CD4-positive, CD25-positive, alpha-beta regulatory T cell (primary cell): ENCODE measurements around the gene SERTAD4. TPM values are rescaled to one million over a fixed set of nuclear protein-coding genes. Genes with fewer than 3 reads are reported as not detected.
A peak's percentile ranks its signal among the peaks of the same experiment; 100 is the strongest.

ENCODE experiments used
- ATAC-seq, 2 donors: fragments of 150-1000 bp; cut with Tn5 transposase; one replicate each; pipeline ENCODE4 v1.10.0; 2021; ENCODE audit warnings: low read depth in 2 of 2, moderate number of reproducible peaks in 2 of 2, moderate library complexity in 1 of 2
- DNase-seq, 3 donors: peaks; one replicate each; pipeline versions ENCODE4 v3.0.0 to v3.0.0-alpha.2; 2012 to 2022; ENCODE audit warnings: mixed read lengths in 1 of 3
- H3K27ac ChIP-seq: one replicate; pipeline ENCODE4 v1.7.0; 2013; ENCODE audit warnings: mild to moderate bottlenecking, low read length; ENCODE audit not compliant: insufficient read depth, poor library complexity, severe bottlenecking
- H3K27me3 ChIP-seq: one replicate; pipeline ENCODE4 v1.7.0; 2013; ENCODE audit warnings: low read length; ENCODE audit not compliant: control insufficient read depth, insufficient read depth
- H3K36me3 ChIP-seq: one replicate; pipeline ENCODE4 v1.7.0; 2013; ENCODE audit warnings: mild to moderate bottlenecking, low read length, moderate library complexity; ENCODE audit not compliant: control insufficient read depth, insufficient read depth
- H3K4me1 ChIP-seq: 2 replicates; pipeline ENCODE4 v1.7.0; 2013; ENCODE audit warnings: mild to moderate bottlenecking, low read length; ENCODE audit not compliant: insufficient read depth, control insufficient read depth, poor library complexity, severe bottlenecking
- H3K4me3 ChIP-seq: one replicate; pipeline ENCODE4 v1.7.0; 2013; ENCODE audit warnings: low read depth, mild to moderate bottlenecking, low read length, moderate library complexity
- H3K9me3 ChIP-seq, 2 experiments: 1 replicate in 1 of 2; 2 replicates in 1 of 2; pipeline ENCODE4 v1.7.0; 2013; ENCODE audit warnings: low read length in 2 of 2, mild to moderate bottlenecking in 1 of 2, moderate library complexity in 1 of 2; ENCODE audit not compliant: control insufficient read depth in 2 of 2
- H3K27ac Mint-ChIP-seq, 3 donors: one replicate each; pipeline ENCODE4 v1.8.0; 2020 to 2022; ENCODE audit warnings: mild to moderate bottlenecking in 3 of 3, mixed read lengths in 3 of 3, moderate library complexity in 2 of 3
- H3K27me3 Mint-ChIP-seq: one replicate; pipeline ENCODE4 v1.8.0; 2022; ENCODE audit warnings: mild to moderate bottlenecking, mixed read lengths
- H3K36me3 Mint-ChIP-seq: one replicate; pipeline ENCODE4 v1.8.0; 2020; ENCODE audit warnings: mixed read lengths
- H3K4me1 Mint-ChIP-seq, 4 donors: one replicate each; pipeline ENCODE4 v1.8.0; 2020 to 2022; ENCODE audit warnings: mixed read lengths in 4 of 4, mild to moderate bottlenecking in 1 of 4
- H3K4me3 Mint-ChIP-seq, 4 donors: one replicate each; pipeline ENCODE4 v1.8.0; 2020 to 2022; ENCODE audit warnings: mild to moderate bottlenecking in 4 of 4, mixed read lengths in 4 of 4, moderate library complexity in 3 of 4
- H3K9me3 Mint-ChIP-seq, 7 donors: one replicate each; pipeline ENCODE4 v1.8.0; 2020 to 2022; ENCODE audit warnings: mixed read lengths in 7 of 7, mild to moderate bottlenecking in 3 of 7, moderate library complexity in 2 of 7
- polyA plus RNA-seq, 4 donors: library from polyadenylated mRNA; unstranded; fragments of 300-500 nt; fragmentation: Illumina TruSeq; gene quantifications; one replicate each; pipeline ENCODE4 v1.2.3, GENCODE V29; 2021
- total RNA-seq: library from RNA; stranded (reverse); gene quantifications from one replicate; pipeline ENCODE4 v1.2.3, GENCODE V29; 2022

The SERTAD4 gene
- total and polyA plus RNA-seq, 5 donors from 2014 or later = not detected

DNA sequence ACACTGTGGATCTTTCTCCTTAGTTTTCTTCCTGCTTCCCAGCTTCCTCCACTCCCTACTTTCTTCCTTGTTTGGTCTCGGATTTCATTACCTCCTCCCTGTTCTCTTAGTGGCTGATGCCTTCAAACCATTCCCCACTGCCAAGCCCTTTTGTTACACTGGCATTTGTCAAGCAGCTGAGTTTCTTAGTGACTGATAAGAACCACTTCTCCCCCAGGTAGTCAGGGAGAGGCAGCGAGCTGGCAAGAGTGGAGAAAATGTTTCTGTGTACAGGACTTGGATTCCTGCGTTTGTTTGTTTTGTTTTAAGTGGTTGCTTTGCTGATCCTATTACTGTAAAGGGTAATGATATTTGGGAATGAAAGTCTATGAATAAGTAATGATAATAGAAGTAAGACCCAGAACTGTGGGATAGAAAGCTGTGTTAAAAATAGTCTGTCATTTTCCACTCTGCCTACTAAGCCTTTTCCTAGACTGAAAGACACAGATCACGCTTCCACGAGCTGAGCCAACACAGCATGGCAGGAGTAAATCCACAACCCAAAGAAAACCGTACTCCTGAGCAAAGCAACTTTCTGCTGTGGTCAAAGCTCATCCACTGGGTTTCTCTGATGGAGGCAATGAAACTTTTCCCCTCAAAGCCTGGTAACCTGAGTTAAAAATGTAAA, 10.1 kb upstream of the SERTAD4 start:
- Mint-ChIP-seq H3K27ac (no peak overlapping the region), H3K27me3 (peaks cover 23% of the 10 kb centered on the region), H3K9me3 (peaks cover 0 to 5% (median 0%) of the 10 kb centered on the region in 7 donors), H3K4me3 (no peak overlapping the region), H3K4me1 (no peaks in the 10 kb centered on the region), H3K36me3 (no peaks in the 10 kb centered on the region)
- H3K36me3 ChIP-seq = no peaks in the 10 kb centered on the region
- no peaks in the 10 kb centered on the region for H3K4me1 ChIP-seq
- H3K27ac ChIP-seq = no peak overlapping the region
- no peaks in the 10 kb centered on the region for H3K9me3 ChIP-seq
- peaks cover 4% of the 10 kb centered on the region for H3K27me3 ChIP-seq
- DNase-seq = no peak
- ATAC-seq = no peak
- H3K4me3 ChIP-seq = no peak overlapping the region

DNA sequence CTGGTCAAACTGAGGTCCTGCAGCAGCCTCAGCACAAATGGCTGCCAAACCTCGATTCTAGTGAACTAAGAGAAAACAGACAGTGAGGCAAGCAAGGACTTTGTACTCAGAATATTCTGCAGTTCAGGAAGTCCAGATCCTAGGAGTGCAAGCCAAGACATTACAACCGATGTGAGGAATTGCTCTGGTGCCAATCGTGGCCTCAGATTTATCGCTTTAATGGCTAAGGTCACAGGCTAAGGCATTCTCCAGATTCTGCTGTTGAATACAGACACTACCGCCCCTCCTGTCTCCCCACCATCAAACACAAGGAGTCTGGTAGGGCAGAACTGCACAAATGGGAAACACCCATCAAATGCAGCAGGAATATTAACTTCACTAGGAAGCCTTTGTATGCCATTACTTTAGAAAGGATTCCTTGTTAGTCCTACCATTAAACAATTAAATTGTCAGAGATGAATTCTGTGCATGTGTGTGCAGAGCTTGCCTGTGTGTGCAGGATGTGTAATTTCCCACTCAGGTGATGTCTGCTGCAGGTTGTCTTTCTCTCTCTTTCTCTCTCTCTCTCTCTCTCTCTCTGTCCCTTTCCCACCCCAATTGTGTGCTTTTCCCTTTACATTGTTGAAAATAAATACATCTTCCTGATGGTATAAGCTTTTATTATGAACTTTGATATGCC, 9.2 kb upstream of the SERTAD4 start:
- Mint-ChIP-seq H3K9me3 (peaks cover 0 to 5% (median 0%) of the 10 kb centered on the region in 7 donors), H3K4me1 (no peaks in the 10 kb centered on the region), H3K36me3 (no peaks in the 10 kb centered on the region), H3K4me3 (no peak overlapping the region), H3K27me3 (peaks cover 20% of the 10 kb centered on the region), H3K27ac (no peak overlapping the region)
- Histone ChIP-seq H3K4me1 (no peaks in the 10 kb centered on the region), H3K27ac (no peak overlapping the region), H3K4me3 (no peak overlapping the region), H3K27me3 (peaks cover 8% of the 10 kb centered on the region), H3K36me3 (no peaks in the 10 kb centered on the region), H3K9me3 (no peaks in the 10 kb centered on the region)
- DNase-seq (no peak), ATAC-seq (no peak)

DNA sequence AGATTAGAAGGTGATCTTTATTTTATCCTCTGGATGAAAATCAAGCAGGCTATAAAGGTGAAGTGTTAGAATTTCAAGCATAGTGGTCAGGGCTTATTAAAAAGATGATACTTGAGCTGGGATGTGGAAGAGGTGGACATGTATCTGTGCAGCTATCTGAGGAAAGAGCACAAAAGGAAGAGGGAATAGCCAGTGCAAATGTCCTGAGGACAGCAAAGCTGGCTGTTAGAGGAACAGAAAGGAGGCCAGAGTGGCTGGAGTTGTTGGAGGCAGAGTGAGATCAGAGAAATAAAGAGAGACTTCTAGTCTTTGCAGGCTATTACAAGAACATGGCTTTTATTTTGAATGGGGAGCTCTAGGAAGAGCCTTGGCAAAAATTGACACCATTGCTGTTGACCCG, 4.4 kb upstream of the SERTAD4 start:
- peaks cover 0 to 6% (median 2%) of the 10 kb centered on the region in 4 donors for H3K4me1 Mint-ChIP-seq

DNA sequence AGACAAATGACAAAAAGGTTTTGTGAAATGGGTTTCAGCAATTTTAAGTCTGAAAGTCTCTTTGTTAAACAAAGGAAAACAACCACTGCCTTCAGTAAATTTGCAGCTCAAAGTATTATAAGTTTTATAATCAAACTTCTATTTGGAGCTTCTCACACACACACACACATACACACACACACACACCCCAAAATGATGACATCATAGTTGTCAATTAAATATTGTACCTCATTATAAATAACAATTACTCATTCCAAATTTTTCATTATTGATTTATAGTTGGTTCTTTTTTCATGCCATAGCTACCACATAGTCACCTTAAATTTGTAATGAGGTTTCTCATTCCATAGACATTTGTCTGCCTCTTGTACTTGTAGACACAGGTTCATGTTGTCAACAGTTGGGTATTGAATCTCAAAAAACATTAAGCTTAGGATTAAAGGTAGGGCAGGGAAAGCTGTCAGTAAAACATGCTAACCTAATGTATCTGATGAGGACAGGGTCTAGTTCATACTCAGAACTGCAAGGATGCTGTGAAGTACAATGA, 2.4 kb upstream of the SERTAD4 start:
- Mint-ChIP-seq H3K27me3 (peaks cover 36% of the 10 kb centered on the region), H3K4me1 (peaks cover 0 to 6% (median 3%) of the 10 kb centered on the region in 4 donors), H3K36me3 (no peaks in the 10 kb centered on the region), H3K9me3 (peaks cover 0 to under 1% (median 0%) of the 10 kb centered on the region in 7 donors), H3K4me3 (no peak overlapping the region), H3K27ac (no peak overlapping the region)
- Histone ChIP-seq H3K36me3 (no peaks in the 10 kb centered on the region), H3K4me1 (peaks cover 14% of the 10 kb centered on the region), H3K4me3 (no peak overlapping the region), H3K27me3 (peaks cover 36% of the 10 kb centered on the region), H3K9me3 (no peaks in the 10 kb centered on the region), H3K27ac (no peak overlapping the region)
- DNase-seq (no peak), ATAC-seq (no peak)

More for the DNA sequence above, 4.4 kb upstream of the SERTAD4 start:
- Histone ChIP-seq H3K27me3 (peaks cover 26% of the 10 kb centered on the region), H3K36me3 (no peaks in the 10 kb centered on the region), H3K9me3 (no peaks in the 10 kb centered on the region), H3K4me3 (no peak overlapping the region), H3K4me1 (peaks cover 3% of the 10 kb centered on the region), H3K27ac (no peak overlapping the region)
- H3K4me3 Mint-ChIP-seq = no peak overlapping the region
- DNase-seq (no peak), ATAC-seq (no peak)
- H3K36me3 Mint-ChIP-seq = no peaks in the 10 kb centered on the region
- H3K27me3 Mint-ChIP-seq = peaks cover 25% of the 10 kb centered on the region
- H3K9me3 Mint-ChIP-seq = peaks cover 0 to 5% (median 0%) of the 10 kb centered on the region in 7 donors
- no peak overlapping the region for H3K27ac Mint-ChIP-seq

DNA sequence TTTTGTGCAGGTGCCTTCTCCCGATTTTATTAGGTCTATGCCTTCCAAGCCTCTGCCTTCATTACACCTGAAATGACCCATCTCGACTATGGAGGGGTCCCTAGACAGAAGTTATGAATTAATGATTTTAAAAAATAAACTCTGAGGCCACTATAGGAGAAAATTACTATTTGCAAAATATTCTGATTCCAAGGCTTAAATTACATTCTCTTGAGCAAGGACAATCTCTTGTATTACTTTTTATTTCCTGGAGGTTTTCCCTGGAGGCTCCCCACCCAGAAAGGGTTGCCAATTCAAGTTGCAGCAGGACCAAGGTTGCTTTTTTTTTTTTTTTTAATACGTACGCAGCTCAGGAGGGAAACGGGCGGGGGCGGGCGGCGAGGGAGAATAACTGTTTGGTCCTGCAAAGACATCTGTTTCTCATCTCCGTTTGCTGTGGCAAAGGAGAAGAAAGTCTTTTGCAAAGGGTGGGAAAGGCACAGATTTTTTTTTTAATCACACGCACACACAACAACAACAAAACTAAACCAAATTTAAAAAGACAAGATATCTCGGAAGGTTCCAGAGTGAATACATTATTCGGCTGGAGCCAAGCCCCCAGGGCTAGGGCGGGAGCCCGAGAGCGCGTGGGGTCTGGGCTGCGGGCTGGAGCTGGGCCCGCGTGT, 618 bp upstream of the SERTAD4 start:
- H3K4me3 Mint-ChIP-seq = peak overlapping the region in 3 of 4 donors; percentile 44 to 70 (median 46)
- Histone ChIP-seq H3K27ac (no peak overlapping the region), H3K36me3 (no peaks in the 10 kb centered on the region), H3K4me1 (peaks cover 14% of the 10 kb centered on the region), H3K9me3 (no peaks in the 10 kb centered on the region), H3K27me3 (peaks cover 49% of the 10 kb centered on the region), H3K4me3 (no peak overlapping the region)
- no peaks in the 10 kb centered on the region for H3K36me3 Mint-ChIP-seq
- no peaks in the 10 kb centered on the region for H3K9me3 Mint-ChIP-seq
- no peak for ATAC-seq
- H3K27ac Mint-ChIP-seq = no peak overlapping the region
- no peak for DNase-seq
- H3K4me1 Mint-ChIP-seq = peaks cover 0 to 6% (median 3%) of the 10 kb centered on the region in 4 donors
- H3K27me3 Mint-ChIP-seq = peaks cover 41% of the 10 kb centered on the region

DNA sequence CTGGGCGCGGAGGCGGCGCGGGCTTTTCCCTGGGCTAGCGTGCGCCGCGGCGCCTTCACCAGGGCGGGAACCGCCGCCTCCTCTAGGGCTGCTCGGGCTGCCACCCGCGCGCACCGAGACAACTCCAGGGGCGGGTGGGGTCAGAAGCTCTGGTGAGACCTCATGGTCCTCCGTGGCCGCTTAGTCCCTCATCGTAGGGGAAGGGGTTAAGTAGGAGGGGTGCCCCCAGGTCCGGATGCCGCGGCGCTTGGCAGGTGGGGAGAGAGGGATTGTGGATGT, 559 bp downstream of the SERTAD4 start:
- Histone ChIP-seq H3K4me3 (no peak overlapping the region), H3K36me3 (no peaks in the 10 kb centered on the region), H3K27ac (no peak overlapping the region), H3K4me1 (peaks cover 14% of the 10 kb centered on the region), H3K27me3 (peaks cover 47% of the 10 kb centered on the region), H3K9me3 (no peaks in the 10 kb centered on the region)
- no peak for DNase-seq
- no peak for ATAC-seq
- Mint-ChIP-seq H3K9me3 (peaks cover 0 to 2% (median 0%) of the 10 kb centered on the region in 7 donors), H3K27ac (no peak overlapping the region), H3K4me3 (no peak overlapping the region), H3K4me1 (peaks cover 0 to 6% (median 3%) of the 10 kb centered on the region in 4 donors), H3K27me3 (peaks cover 50% of the 10 kb centered on the region), H3K36me3 (no peaks in the 10 kb centered on the region)

DNA sequence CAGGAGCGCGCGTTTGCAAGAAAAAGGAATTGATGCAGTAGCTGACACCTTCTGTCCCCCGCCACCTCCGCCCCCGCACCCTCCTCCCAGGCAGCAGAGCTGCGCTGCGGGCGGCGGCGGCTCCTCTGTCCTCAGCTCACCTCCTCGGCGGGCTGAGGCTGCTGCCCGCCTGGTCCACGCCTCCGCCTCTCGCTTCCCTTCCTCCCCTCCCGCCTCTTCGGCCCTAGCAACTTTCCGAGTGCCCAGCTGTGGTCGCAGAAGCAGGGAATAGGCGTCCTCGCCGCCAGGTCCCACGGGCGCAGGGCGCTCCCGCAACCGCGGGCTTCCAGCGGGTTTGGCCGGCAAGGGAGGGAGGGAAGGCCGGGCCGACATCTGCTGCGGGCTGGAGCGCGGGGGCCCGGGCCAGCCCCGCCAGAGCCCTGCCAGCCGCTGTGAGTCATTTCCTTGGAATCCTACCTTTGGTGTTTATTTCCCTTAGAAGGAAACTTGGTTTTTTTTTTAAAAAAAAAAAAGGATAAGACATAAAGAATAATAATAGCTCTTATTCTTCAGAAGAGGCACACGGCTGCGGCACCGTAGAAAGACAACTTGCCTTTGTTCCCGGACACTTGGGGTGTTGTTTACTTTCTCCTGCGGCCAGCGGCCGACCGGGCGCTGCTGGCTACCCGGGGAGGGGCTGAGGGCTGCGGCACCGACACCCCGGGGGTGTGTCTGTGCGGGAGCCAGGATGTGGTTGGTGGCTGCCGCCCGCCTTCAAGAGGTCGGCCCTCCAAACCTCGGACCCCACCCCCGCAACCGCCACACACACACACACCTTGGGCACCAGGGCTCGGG, 1.1 kb downstream of the SERTAD4 start:
- H3K36me3 Mint-ChIP-seq = no peaks in the 10 kb centered on the region
- no peak overlapping the region for H3K27ac Mint-ChIP-seq
- H3K27ac ChIP-seq = no peak overlapping the region
- H3K36me3 ChIP-seq = no peaks in the 10 kb centered on the region
- H3K9me3 Mint-ChIP-seq = peaks cover 0 to 2% (median 0%) of the 10 kb centered on the region in 7 donors
- no peak overlapping the region for H3K4me3 ChIP-seq
- peaks cover 50% of the 10 kb centered on the region for H3K27me3 Mint-ChIP-seq
- H3K4me3 Mint-ChIP-seq = no peak overlapping the region
- peaks cover 14% of the 10 kb centered on the region for H3K4me1 ChIP-seq
- peaks cover 45% of the 10 kb centered on the region for H3K27me3 ChIP-seq
- ATAC-seq (peak in 1 of 2 donors; percentile 14), DNase-seq (peak in 1 of 3 donors; percentile 24)
- H3K4me1 Mint-ChIP-seq = peaks cover 0 to 6% (median 3%) of the 10 kb centered on the region in 4 donors
- H3K9me3 ChIP-seq = no peaks in the 10 kb centered on the region
